GM21423 (cell line): ENCODE measurements around the gene CACNA1C.

Experiments
- ATAC-seq: cut with Tn5 transposase; IDR thresholded peaks from one replicate; pipeline ENCODE4 v1.9.1; 2021; ENCODE audit warnings: mild to moderate bottlenecking, moderate library complexity; ENCODE audit not compliant: unreplicated experiment

CACNA1C gene

DNA sequence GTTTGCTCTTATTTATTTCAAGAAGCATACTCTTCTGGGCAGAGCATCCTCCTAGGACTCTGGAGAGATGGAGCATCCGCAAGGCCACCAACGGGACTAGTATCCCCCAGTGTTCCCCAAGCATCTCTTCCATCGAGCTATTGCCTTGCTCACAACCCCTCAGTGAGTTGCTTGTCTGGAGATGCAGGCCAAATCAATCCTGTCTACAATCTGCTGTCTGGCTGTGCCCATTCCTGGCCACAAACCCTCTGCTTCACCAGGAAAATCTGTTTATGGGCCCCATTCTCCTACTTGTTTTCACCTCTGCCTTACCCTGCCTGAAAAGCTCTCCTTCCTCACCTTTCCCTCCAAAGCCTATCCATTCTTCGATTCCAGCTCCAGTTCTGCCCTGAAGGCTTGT is 219.2 kb downstream of the CACNA1C start:
- no peak for ATAC-seq

DNA sequence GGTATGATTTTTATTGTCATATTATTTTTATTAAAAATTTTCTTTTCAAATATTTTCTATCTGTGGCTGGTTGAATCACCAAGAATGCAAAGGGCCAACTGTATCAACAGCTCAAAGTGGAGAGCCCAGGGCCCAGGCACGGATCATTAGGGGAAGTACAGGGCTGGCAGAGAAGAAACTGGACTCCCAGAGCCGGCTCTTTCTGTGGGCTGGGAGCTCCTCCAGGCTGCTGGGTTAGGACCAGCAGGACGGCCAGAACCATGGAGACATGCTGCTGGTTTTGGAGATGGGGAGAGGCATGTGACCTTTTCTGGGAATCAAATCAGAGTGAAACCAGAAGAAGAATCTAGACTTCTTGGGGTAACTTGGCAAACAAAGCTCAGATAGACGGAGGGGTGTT is 220.5 kb downstream of the CACNA1C start:
- no peak for ATAC-seq

DNA sequence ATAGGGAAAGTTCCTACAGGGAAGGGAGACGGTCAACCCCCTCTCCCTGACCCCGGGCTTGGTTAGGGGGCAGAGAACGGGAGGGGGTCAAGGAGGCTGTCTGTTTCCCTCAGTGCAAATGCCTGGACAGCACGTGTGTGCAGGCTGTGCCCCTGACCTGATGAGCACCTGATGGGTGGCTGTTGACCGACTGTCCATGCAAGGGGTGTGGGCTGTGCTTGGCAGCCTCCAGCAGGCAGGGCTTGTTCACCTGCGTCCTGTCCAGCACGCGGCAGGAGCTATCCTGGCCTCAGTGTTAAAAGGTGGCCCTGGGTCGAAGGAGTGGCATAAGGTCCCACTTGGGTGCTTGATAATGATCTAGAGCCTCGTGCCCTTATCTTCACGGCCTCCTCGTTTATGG is 221.0 kb downstream of the CACNA1C start:
- no peak for ATAC-seq

DNA sequence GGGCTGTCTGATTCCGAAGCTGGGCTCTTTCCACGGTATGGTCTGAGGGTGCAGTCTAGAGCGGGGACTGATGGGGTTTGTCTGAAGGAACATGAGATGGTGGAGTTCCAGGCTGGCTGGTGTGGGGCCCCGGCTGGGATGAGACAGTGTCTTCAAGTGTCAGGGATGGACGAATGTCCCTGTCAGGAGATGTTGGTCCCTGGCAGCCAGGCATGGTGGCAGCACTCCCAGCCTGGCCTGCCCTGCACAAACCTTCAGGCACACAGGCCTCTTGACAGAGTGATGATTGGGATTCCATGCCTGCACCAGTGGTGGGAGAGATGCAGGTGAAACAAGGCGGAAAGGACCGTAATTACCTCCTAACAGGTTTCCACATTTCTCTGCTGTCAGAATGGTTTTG is 221.9 kb downstream of the CACNA1C start:
- ATAC-seq = no peak

DNA sequence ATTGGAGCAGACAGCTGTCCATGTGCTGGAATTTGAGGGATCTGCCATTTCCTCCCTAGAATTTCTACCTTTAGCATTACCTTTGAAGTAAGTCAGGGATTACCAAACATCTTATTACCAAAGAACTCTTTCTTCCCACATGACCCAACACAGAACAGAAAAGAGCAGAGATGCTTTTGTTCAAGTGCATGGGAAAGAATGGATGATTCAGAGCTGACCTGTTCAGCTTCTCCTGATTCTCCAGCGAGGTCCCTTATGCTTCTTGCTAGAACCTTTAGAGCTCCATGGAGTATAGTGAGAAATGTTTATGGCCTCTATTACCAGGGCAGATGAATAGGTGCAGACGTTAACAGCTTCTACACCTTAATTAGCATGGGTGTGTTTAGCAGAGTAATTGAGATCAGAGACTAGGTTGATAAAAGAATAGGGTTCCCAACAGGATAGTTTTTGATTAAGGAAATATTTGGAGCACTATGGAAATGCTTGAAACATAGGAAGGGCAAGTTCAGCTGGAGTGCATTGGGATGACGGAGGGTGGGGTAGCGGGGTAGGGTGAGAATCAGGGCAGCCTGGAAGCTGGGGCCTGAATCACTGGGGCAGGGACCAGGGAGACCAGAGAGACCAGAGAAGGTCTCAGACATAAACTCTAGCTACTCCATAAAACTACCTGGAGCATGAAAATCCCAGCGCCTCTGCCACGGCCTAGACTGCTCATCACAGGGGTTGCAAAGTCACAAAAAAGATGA is 223.7 kb downstream of the CACNA1C start:
- ATAC-seq = no peak

DNA sequence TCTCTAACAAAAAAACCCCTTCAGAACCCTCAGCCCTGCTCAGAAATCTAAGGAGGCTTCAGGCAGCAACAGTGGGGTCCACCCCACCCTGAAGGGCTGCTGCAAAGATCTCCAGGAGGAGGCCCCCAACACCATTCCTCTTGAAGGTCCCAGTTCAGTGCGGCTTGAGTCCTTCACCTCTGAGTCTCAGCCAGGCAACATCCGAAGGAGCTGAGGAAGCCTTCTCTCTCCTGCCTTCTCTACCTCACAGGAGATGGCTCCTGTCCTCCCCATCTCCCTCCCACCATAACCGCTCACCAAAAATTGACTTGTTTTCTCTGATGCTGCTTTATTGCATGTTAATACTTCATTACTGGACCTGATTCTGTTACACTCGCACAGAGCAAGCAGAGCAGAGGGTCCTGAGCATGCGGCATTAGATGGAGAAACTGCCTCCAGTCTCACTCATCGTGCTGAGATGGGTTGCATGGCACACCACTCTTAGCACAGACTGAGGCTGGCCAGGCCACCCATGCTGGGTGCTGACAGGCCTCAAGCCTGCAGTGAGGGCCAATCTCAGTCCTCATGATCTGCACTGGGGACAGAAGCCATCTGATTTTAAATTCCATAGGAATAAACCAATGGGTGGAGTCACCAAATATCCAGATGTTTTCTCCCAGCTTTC is 224.8 kb downstream of the CACNA1C start:
- no peak for ATAC-seq

DNA sequence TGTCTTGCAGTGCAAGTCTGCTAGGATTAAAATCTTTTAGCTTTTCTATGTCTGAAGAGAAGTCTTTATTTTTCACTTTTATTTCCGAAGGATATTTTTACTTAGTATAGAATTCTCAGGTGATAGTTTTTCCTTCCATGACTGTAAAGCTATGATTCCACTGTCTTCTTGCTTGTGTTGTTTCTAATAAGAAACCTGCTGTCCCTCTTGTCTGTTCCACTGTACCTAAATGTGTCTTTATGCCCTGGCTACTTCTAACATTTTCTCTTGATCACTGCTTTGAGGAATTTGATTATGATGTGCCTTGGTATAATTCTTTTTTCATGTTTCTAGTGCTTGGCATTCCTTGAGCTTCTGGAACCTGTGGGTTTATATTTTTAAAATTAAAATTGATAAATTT is 228.7 kb downstream of the CACNA1C start:
- no peak for ATAC-seq

DNA sequence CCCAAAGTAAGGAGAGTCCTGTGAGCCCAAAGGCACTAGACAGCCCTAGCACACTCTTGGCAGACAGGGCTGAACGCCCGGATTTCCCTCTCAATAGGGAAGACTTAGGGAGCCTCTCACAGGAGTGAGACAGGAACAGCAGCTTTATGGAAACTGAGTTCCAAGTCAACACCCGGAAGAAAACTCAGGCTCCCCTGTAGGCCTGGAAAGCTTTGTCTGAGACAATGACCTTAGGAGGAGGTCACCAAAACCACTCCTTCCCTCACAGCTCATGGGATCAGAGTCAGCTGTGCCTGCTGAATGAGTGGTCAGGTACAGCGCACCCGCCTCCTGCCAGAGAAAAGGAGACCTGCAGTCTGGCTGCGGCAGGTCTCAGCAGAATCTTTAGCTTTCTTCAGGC is 229.5 kb downstream of the CACNA1C start:
- ATAC-seq = no peak

DNA sequence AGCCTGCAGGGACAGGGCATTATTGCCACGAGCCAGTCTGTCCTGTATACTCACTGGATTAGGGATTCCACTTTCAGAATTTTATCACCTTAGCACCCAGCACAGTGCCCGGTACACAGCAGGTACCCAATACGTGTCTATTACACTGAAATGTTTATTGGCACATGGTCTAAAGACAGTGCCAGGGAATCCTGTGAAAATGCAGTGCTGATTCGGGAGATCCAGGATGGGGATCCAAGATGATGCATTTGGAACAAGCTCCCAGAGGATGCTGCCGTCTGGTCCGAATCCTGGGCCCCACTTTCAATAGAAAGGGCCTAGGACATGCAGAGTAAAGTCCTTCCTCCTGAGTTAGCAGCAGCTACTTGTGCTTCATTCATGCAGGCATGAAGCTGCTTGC is 230.7 kb downstream of the CACNA1C start:
- ATAC-seq = no peak

DNA sequence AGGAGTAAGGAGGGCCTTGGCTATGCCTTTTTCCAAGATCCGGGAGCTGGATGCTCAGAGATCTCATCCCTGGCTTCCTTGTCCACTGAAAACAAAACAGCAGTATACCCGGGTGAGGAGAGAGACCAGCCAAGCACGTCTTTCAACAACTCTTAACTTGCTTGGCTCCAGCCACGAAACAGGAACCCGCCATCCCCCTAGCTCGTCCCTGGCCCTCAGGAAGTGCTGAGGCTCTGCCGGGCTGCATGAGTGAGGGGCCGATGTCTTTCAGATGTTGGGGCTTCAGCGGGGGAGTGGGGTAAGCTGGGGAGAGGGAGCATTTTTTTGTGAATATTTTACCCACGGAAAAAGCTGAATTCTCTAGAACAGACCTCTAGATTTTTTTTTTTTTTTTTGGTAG is 231.1 kb downstream of the CACNA1C start:
- no peak for ATAC-seq

DNA sequence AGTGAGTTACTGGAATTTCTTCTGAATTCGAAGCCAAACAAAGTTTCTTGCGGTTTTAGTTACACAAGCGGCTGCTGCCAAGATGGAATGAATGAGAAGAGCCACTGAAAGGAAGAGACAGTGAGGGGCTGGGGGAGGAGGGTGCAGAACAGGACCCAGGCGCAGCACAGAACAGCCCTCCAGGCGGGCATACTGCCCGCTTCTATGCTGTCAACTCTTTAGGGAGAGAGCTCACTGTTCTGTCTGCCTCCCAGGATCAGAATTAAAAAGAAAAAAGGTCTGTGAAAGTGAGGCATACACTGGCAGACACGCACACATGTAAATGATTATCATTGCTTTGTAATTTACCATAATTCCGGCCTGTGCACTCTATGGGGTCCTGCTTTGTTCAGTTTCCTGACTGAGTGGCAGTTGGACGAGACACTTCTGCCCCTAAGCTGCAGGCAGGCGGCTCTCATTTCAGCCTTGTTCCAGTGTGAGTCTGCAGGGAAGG is 231.6 kb downstream of the CACNA1C start:
- no peak for ATAC-seq

DNA sequence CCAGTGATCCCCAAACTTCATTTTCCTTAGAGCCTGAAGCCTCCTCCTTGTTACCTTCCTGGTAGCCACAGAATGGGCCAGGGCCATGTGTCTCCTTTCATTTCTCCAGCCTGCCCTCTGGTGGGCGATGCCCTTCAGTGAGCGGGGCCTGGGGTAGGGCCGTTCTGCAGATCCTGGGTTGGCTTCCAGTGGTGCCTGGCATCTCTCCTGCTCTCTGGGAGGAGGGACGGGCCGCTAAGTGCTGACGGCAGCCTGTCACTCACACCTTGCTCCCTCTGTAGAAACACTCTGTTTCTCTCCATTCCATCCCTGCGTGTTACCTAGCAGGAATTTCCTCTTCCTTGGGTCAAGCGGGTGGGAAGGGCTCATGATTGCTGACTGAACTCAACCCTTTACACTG is 232.1 kb downstream of the CACNA1C start:
- ATAC-seq = no peak

DNA sequence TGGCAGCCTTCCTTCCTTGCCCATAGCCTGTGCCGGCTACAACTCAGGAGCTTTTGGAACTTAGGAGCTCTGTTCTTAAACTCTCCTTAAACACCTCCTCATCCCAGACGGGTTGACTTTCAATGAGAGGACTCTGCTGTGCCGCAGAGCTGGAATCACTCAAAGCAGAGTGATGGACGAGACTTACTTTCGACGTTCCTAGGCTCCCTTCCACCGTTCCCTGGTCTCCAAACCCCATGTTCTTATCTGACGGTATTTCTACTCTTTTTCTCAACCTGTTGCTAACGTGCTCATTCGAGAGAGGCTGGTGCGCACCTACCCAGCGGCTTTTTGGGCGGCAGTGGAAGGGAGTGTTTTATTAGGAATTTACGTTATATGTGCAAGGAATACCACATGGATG is 232.7 kb downstream of the CACNA1C start:
- ATAC-seq = no peak

DNA sequence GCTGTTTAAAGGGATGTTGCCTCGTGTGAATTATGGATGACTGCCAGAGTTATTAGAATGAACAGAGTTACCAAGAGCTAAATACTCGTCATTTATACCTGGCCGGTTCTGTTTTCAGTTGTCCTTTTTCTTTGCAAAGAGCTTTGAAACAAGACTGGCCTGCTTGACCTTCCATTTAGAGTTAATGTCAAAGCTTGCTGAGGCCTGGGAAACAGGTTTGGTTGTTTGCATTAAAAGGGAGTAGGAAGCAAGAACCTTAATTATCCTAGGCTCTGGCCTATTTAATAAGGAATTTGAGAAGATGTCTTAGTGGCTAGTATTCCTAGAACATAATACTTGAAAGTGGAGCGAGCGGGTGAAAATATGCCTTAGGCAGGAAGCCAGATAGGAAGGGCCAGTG is 233.3 kb downstream of the CACNA1C start:
- ATAC-seq = no peak

DNA sequence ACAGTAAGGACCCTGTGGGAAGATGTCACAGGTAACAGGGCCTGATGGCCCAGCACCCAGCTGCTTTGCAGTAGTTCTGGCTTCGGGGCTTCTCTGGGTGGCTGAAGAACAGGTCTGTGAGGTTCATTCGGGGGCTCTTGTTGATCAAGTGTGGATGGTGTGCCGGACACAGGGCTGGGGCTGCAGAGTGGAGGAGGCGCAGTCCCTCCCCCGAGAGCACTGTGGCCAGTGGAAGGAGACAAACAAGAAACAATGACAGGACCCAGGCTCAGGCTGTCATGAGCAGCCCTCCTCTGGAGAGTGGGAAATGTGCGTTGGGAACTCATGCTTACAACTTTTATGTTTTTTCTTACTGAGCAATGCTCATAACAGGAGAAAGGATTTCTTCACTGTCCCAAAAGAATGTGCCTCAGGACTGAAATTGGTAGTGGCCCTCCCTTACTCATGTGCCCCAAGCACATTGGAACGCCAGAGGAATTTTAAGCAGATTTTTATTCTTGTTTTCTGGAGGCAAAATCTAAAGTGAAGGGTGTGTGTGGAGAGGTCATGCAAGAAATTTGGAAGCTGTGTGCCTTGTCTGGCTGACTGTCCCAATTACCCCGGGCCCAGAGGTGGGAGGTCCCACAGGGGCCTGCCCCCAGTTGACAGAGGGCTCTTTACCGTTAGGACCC is 233.8 kb downstream of the CACNA1C start:
- no peak for ATAC-seq

DNA sequence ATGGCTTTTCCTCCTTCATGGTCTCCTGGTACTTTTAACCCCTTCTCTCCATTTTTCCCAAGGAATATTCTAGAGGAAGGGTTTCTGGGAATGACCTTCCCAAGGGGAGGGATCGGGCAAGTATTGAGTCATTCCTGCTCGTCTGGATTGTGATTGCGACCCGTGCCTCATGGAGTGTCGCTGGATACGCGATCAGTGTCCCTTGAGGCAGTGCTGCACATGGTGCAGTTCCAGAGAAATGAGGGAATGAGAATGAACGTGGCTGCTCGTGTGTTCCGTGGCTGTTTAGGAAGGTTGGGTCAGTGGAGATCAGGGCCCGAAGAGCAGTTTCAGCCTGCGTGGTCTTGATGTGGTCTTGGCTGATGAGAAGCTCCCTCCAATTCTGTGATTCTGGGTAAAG is 234.4 kb downstream of the CACNA1C start:
- ATAC-seq = no peak

DNA sequence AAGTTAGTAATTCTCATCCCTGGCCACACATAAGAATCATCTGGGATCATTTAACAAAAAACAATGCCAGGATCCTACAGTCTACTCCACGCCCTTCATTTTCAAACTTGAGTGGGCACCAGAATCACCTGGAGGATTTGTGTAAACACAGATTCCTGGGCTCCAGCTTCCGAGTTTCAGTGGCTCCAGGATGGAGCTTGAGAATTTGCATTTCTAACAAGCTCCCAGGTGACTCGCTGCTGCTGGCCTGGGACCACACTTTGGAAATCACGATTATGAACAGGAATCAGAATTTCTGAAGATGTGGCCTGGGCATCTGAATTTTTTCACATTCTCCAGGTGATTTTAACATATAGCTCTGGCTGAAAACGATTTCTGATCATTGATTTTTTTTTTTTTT is 234.8 kb downstream of the CACNA1C start:
- no peak for ATAC-seq

DNA sequence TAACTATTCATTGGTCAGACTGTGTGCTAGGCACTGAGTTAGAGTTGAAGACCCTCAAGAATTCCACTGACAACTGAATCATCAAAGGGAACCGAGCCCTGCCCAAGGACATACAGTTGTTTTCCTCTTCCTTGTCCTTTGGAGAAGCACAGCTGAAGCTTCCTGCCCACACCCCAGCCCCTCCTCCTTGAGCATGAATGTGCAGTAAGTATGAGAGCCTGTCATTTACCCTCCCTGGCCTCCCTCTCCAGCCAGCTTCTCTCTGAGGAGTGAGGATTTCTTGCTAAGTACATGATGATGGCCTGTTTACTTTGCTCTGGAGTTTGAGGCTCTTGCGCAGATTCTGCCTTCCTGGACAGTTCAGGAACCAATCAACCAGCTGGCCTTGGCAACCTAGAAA is 235.2 kb downstream of the CACNA1C start:
- ATAC-seq = no peak

DNA sequence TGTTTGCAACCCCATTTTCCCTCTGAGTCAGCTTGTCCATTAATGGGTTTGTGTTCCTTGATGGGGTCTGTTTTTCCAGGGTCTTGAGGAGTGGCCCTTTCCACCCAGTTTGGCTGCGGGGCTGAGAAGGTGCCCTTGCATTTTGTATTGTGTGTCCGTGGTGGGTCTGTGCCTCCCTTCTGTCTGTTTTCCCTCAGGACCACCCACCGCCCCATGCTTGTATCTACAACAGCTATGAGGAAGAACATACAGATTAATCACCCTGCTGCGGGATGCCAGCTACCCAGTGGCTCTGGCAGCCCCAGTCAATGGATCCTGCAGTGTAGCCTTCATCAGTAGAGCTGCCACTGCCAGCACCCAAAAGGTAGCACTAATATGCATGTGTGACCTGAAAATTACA is 235.7 kb downstream of the CACNA1C start:
- no peak for ATAC-seq

DNA sequence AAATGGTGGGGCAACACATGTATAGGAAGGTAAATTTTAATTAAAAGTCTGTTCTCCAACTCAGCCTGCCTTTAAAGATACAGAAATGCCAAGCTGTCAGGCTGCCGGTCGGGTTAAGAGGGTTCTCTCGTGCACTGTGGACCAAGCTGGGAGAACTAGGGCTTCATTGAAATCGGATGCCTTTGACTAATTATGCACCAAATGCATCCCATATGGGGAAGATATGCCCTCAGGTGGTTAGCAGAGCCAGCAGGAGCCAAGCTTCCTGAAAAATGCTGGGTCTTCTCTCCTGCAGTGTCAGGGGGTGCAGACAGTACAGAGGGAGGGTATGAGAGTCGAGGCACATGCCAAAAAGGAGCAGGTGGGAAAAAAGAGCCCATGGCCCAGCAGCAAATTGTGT is 236.1 kb downstream of the CACNA1C start:
- no peak for ATAC-seq

DNA sequence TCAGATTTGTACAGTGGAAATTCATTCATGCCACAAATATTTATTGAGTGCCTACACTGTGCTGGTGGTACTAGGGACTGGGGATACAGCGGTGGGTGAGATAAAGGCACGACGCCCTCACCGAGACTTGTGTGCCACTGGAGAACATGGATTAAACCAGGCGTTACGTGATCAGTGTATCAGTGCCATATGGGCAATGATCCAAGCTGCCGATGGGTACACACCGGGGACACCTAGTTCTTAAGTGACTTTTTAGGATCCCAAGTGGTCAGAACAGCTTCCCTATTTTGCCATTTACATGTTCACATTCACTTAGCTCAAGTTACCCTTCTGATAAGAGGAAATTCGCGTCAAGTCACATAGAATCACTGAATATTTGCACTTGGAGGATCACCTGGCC is 236.7 kb downstream of the CACNA1C start:
- no peak for ATAC-seq

DNA sequence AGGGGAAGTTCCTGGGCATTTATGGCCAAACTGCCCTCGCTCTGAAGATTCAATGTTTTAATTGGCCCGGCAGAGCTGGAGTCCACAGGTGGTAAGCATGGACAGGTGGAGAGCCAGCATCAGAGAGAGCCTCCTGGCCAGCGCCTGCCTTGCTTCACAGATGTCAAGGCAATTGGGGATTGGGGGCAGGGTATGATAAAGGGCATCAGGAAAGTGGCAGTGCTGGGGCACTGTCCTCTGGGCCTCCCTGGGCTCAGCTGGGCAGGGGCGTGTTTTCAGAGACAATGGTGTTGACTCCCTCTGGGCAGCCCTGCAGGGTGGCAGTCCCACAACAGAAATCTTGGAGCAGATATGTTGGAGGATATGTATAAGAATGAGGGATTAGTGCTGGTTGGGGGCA is 237.3 kb downstream of the CACNA1C start:
- no peak for ATAC-seq
